A549 (cell line): ENCODE results near the gene SURF6.

Experiments used
- CEBPB ChIP-seq, 2 experiments: fragments of >200 bp in 1 of 2; sonication (Bioruptor Twin) in 1 of 2; formaldehyde crosslinking in 1 of 2; IDR thresholded peaks; 2 replicates each; pipeline ENCODE4 v1.6.1; 2012 to 2016
- CTCF ChIP-seq: fragments of >200 bp; sonication (Bioruptor Twin); formaldehyde crosslinking; IDR thresholded peaks from 3 replicates; pipeline ENCODE4 v1.5.1; 2016
- PBX3 ChIP-seq: IDR thresholded peaks from 2 replicates; pipeline ENCODE4 v1.6.1; 2012
- POLR2A ChIP-seq: IDR thresholded peaks from 2 replicates; pipeline ENCODE4 v1.6.1; 2012; ENCODE audit warnings: mild to moderate bottlenecking, low read length
- POLR2AphosphoS2 ChIP-seq: conservative IDR thresholded peaks from 2 replicates; pipeline ENCODE4 v1.6.1; 2012; ENCODE audit warnings: low read length, improper control_type of control experiment, inconsistent platforms
- ZSCAN20 ChIP-seq: fragments of 250-450 bp; sonication (Bioruptor Pico); IDR thresholded peaks from 2 replicates; pipeline ENCODE4 v1.8.0; 2022; ENCODE audit warnings: mild to moderate bottlenecking, moderate library complexity

GRCh38 chr9:133342069-133342406, 6.0 kb upstream of the SURF6 start:
- TF ChIP-seq ZSCAN20 (CRISPR knock-in tag) (no peak), CEBPB (IDR thresholded peaks at IDR 0.05) (no peak), CTCF (no peak; the same call in 2 of the 3 replicates), POLR2A (no peak), PBX3 (no peak), POLR2AphosphoS2 (no peak)
